IMR-90 (cell line): ENCODE results near the gene MACF1. TPM values are rescaled to one million over a fixed set of nuclear protein-coding genes. Genes with fewer than 3 reads are reported as not detected.

Source experiments
- ATAC-seq: fragments of 200-7000 bp; cut with Tn5 transposase; 2 replicates; pipeline ENCODE4 v1.9.1; 2020; ENCODE audit warnings: low read depth, mild to moderate bottlenecking, moderate library complexity
- BruUV-seq: library from RNA; stranded (reverse); fragments of 400-500 nt; replicated peaks from 2 replicates; lab custom pipeline; 2021; lab: Mats Ljungman, UMichigan
- CTCF ChIA-PET: fragments of 300-600 bp; formaldehyde crosslinking; extraction: SDS; loops from one replicate; lab custom pipeline; 2021; ENCODE audit warnings: antibody characterized with exemption; lab: Yijun Ruan, JAX
- POLR2A ChIA-PET: fragments of 300-600 bp; sonication (Branson Sonifier 250); formaldehyde crosslinking; loops from one replicate; lab custom pipeline; 2022; ENCODE audit warnings: antibody characterized with exemption; ENCODE audit not compliant: unreplicated experiment; lab: Charles Lee
- DNase-seq: peaks from one replicate; pipeline ENCODE4 v3.0.0; 2013
- H2AFZ ChIP-seq: replicated peaks from 2 replicates; pipeline ENCODE3; 2013; ENCODE audit warnings: low read length, mild to moderate bottlenecking; ENCODE audit not compliant: poor library complexity
- H2AK5ac ChIP-seq: 2 replicates; pipeline ENCODE4 v1.6.1; 2013; ENCODE audit warnings: low read depth, low read length, inconsistent platforms
- H2AK9ac ChIP-seq: replicated peaks from 2 replicates; pipeline ENCODE3; 2013; ENCODE audit warnings: mild to moderate bottlenecking, low read depth, low read length, moderate library complexity; ENCODE audit not compliant: poor library complexity
- H2BK120ac ChIP-seq: 2 replicates; pipeline ENCODE4 v1.6.1; 2013; ENCODE audit warnings: low read depth, low read length, inconsistent platforms
- H2BK15ac ChIP-seq: 3 replicates; pipeline ENCODE4 v1.6.1; 2013; ENCODE audit warnings: low read depth, low read length, inconsistent platforms
- H2BK20ac ChIP-seq: 2 replicates; pipeline ENCODE4 v1.6.1; 2013; ENCODE audit warnings: low read depth, mild to moderate bottlenecking, inconsistent platforms, low read length, moderate library complexity
- H2BK5ac ChIP-seq: 2 replicates; pipeline ENCODE4 v1.6.1; 2013; ENCODE audit warnings: mild to moderate bottlenecking, low read depth, low read length, inconsistent platforms; ENCODE audit not compliant: poor library complexity, severe bottlenecking
- H3K14ac ChIP-seq: replicated peaks from 2 replicates; pipeline ENCODE4 v1.6.1; 2013; ENCODE audit warnings: low read depth, low read length, inconsistent platforms
- H3K18ac ChIP-seq: 2 replicates; pipeline ENCODE4 v1.6.1; 2013; ENCODE audit warnings: low read depth, low read length, control low read depth
- H3K23ac ChIP-seq: 2 replicates; pipeline ENCODE4 v1.6.1; 2013; ENCODE audit warnings: low read depth, low read length, inconsistent platforms
- H3K27ac ChIP-seq: 2 replicates; pipeline ENCODE4 v1.5.1; 2013; ENCODE audit warnings: mild to moderate bottlenecking, control low read depth, low read length; ENCODE audit not compliant: insufficient read depth
- H3K27me3 ChIP-seq: 2 replicates; pipeline ENCODE4 v1.6.1; 2013; ENCODE audit warnings: low read length; ENCODE audit not compliant: control insufficient read depth, insufficient read depth
- H3K36me3 ChIP-seq: 2 replicates; pipeline ENCODE4 v1.6.1; 2013; ENCODE audit warnings: low read length, mixed read lengths; ENCODE audit not compliant: control insufficient read depth, insufficient read depth
- H3K4ac ChIP-seq: 2 replicates; pipeline ENCODE4 v1.6.1; 2013; ENCODE audit warnings: low read depth, low read length, inconsistent platforms
- H3K4me1 ChIP-seq: 2 replicates; pipeline ENCODE4 v1.6.1; 2013; ENCODE audit warnings: low read length, mixed read lengths; ENCODE audit not compliant: control insufficient read depth, insufficient read depth
- H3K4me2 ChIP-seq: 2 replicates; pipeline ENCODE4 v1.6.1; 2013; ENCODE audit warnings: low read depth, mild to moderate bottlenecking, control low read depth, low read length, moderate library complexity
- H3K4me3 ChIP-seq: 2 replicates; pipeline ENCODE4 v1.5.1; 2013; ENCODE audit warnings: low read depth, mild to moderate bottlenecking, control low read depth, low read length, moderate library complexity; ENCODE audit not compliant: insufficient read depth
- H3K56ac ChIP-seq: 2 replicates; pipeline ENCODE4 v1.6.1; 2013; ENCODE audit warnings: low read length, inconsistent platforms; ENCODE audit not compliant: insufficient read depth; ENCODE audit errors: extremely low read depth
- H3K79me1 ChIP-seq, 2 experiments: 2 replicates each; pipeline ENCODE4 v1.6.1; 2013; ENCODE audit warnings: low read length in 2 of 2, inconsistent platforms in 1 of 2, low read depth in 1 of 2
- H3K9ac ChIP-seq: 2 replicates; pipeline ENCODE4 v1.6.1; 2013; ENCODE audit warnings: low read depth, low read length, control low read depth
- H3K9me1 ChIP-seq: 2 replicates; pipeline ENCODE4 v1.6.1; 2013; ENCODE audit warnings: low read length, inconsistent platforms; ENCODE audit not compliant: insufficient read depth
- H3K9me3 ChIP-seq: 2 replicates; pipeline ENCODE4 v1.6.1; 2013; ENCODE audit warnings: low read length; ENCODE audit not compliant: control insufficient read depth, insufficient read depth
- H4K20me1 ChIP-seq: 2 replicates; pipeline ENCODE4 v1.6.1; 2013; ENCODE audit warnings: low read length, inconsistent platforms; ENCODE audit not compliant: insufficient read depth
- H4K5ac ChIP-seq: 2 replicates; pipeline ENCODE4 v1.6.1; 2013; ENCODE audit warnings: mild to moderate bottlenecking, low read depth, low read length, control low read depth
- H4K8ac ChIP-seq, 2 experiments: 2 replicates each; pipeline ENCODE4 v1.6.1; 2013; ENCODE audit warnings: low read depth in 2 of 2, low read length in 2 of 2, control low read depth in 1 of 2, inconsistent platforms in 1 of 2
- H4K91ac ChIP-seq: 2 replicates; pipeline ENCODE4 v1.6.1; 2013; ENCODE audit warnings: low read depth, low read length, inconsistent platforms; ENCODE audit not compliant: insufficient read depth
- BHLHE40 ChIP-seq: fragments of 150-350 bp; IDR thresholded peaks from 2 replicates; pipeline ENCODE4 v1.6.1; 2016; ENCODE audit warnings: mild to moderate bottlenecking, low read depth, low read length
- CEBPB ChIP-seq: IDR thresholded peaks from 2 replicates; pipeline ENCODE4 v1.6.1; 2012; ENCODE audit warnings: low read depth, low read length, improper control_type of control experiment
- CHD1 ChIP-seq: IDR thresholded peaks from 2 replicates; pipeline ENCODE4 v1.6.1; 2012; ENCODE audit warnings: low read depth, low read length, improper control_type of control experiment
- FOS ChIP-seq: fragments of 150-350 bp; IDR thresholded peaks from 2 replicates; pipeline ENCODE4 v1.6.1; 2016; ENCODE audit warnings: low read depth, low read length
- MAFK ChIP-seq: IDR thresholded peaks from 2 replicates; pipeline ENCODE4 v1.6.1; 2012; ENCODE audit warnings: low read depth, low read length, improper control_type of control experiment
- MAZ ChIP-seq: IDR thresholded peaks from 2 replicates; pipeline ENCODE4 v1.6.1; 2012; ENCODE audit warnings: low read depth, mild to moderate bottlenecking, low read length, improper control_type of control experiment, moderate library complexity, borderline replicate concordance
- MXI1 ChIP-seq: IDR thresholded peaks from 2 replicates; pipeline ENCODE4 v1.6.1; 2012; ENCODE audit warnings: low read depth, mild to moderate bottlenecking, low read length, moderate library complexity, borderline replicate concordance
- NFE2L2 ChIP-seq: fragments of 150-350 bp; IDR thresholded peaks from 2 replicates; pipeline ENCODE4 v1.6.1; 2016; ENCODE audit warnings: low read depth, mild to moderate bottlenecking, low read length
- POLR2A ChIP-seq: IDR thresholded peaks from 2 replicates; pipeline ENCODE4 v1.6.1; 2012; ENCODE audit warnings: mild to moderate bottlenecking, low read depth, low read length
- RAD21 ChIP-seq: IDR thresholded peaks from 2 replicates; pipeline ENCODE4 v1.6.1; 2012; ENCODE audit warnings: low read length, improper control_type of control experiment
- RCOR1 ChIP-seq: IDR thresholded peaks from 2 replicates; pipeline ENCODE4 v1.6.1; 2012; ENCODE audit warnings: mild to moderate bottlenecking, low read length, improper control_type of control experiment; ENCODE audit not compliant: insufficient replicate concordance
- RFX5 ChIP-seq: IDR thresholded peaks from 2 replicates; pipeline ENCODE4 v1.8.0; 2012; ENCODE audit warnings: low read depth, mild to moderate bottlenecking, low read length, moderate library complexity
- SMC3 ChIP-seq: fragments of 150-350 bp; IDR thresholded peaks from 2 replicates; pipeline ENCODE4 v1.6.1; 2016; ENCODE audit warnings: low read depth, mild to moderate bottlenecking, antibody characterized with exemption, low read length, moderate library complexity
- WGBS, 2 experiments: methylation state at CpG; one replicate each; pipeline versions ENCODE4 v1.1.5 to v1.1.7; 2013; ENCODE audit warnings: missing lambda C conversion rate in 2 of 2; ENCODE audit not compliant: insufficient read length in 1 of 2; ENCODE audit errors: extremely low coverage in 2 of 2; 5-methylcytosine and 5-hydroxymethylcytosine counted together
- dilution Hi-C: fragments of 300-500 bp; cut with HindIII; formaldehyde crosslinking; loops from one replicate; pipeline ENCODE4 v1.14.3; 2018; ENCODE audit warnings: low sequenced_read_pairs; ENCODE audit not compliant: unreplicated experiment
- in situ Hi-C: fragments of 300-500 bp; cut with MboI; formaldehyde crosslinking; loops from 3 replicates; pipeline ENCODE4 v1.14.3; 2019; ENCODE audit warnings: low sequenced_read_pairs, inconsistent platforms, mixed read lengths
- intact Hi-C: fragments of 100-400 bp; cut with micrococcal nuclease; formaldehyde crosslinking; loops from 2 replicates; pipeline ENCODE4 v1.10.0; 2022
- polyA plus RNA-seq, 3 experiments: library from polyadenylated mRNA; depleted of rRNA; stranded (reverse); fragments of >200 nt; gene quantifications; 2 replicates each; pipeline ENCODE4 v1.2.3, GENCODE V29; 2012; ENCODE audit warnings: low replicate concordance in 1 of 3
- total RNA-seq: library from RNA; depleted of rRNA; stranded (reverse); fragments of >200 nt; gene quantifications from 2 replicates; pipeline ENCODE4 v1.2.3, GENCODE V29; 2012
- TF ChIP-seq, protein P1 (sequence below): conservative IDR thresholded peaks from 2 replicates; pipeline ENCODE4 v1.5.1; 2012; ENCODE audit warnings: mild to moderate bottlenecking, low read depth, low read length, improper control_type of control experiment
- TF ChIP-seq, protein P2 (sequence below): fragments of 150-350 bp; IDR thresholded peaks from 2 replicates; pipeline ENCODE4 v1.6.1; 2017; ENCODE audit warnings: mild to moderate bottlenecking, antibody characterized with exemption, low read length, low read depth

MACF1 gene
- total and polyA plus RNA-seq, 2 of the 4 experiments (the other 2 are of a cell fraction): 67.6 to 369 TPM

DNA sequence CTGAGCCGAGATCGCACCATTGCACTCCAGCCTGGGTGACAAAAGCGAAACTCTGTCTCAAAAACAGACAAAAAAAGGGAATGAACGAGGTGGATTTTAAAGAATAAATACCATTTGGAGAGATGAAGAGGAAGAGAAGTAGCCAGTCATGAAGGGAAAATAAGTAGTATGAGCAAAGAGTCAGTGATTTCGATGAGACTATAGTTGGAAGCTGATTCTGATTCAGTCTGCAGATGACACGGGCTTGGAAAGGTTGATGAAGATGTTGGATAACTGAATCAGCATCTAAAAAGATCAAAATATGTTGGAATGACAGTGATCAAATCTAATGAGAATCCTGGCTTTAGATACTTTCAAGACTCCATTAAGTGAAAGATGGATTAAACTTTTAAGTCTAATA is 23.8 kb downstream of the MACF1 start:
- no peak overlapping the region for H4K5ac ChIP-seq
- H3K14ac ChIP-seq: no peak overlapping the region
- H3K4me1 ChIP-seq: peaks cover 15% of the 10 kb centered on the region
- POLR2A ChIA-PET: no interaction called here
- intact Hi-C loops (no loop called here), in situ Hi-C loops (no loop called here), dilution Hi-C loops (no loop called here)
- DNase-seq: no peak
- H4K20me1 ChIP-seq: peaks cover 64% of the 10 kb centered on the region
- H3K9ac ChIP-seq: no peak overlapping the region
- H2AK5ac ChIP-seq: no peak overlapping the region
- H3K4me3 ChIP-seq: no peak overlapping the region
- no peak overlapping the region for H2AK9ac ChIP-seq
- H3K4me2 ChIP-seq: no peak overlapping the region
- peaks cover 21 to 79% of the 10 kb centered on the region in 2 experiments for H3K79me1 ChIP-seq
- H2BK120ac ChIP-seq: no peak overlapping the region
- H3K27me3 ChIP-seq: no peaks in the 10 kb centered on the region
- CTCF ChIA-PET: no interaction called here
- TF ChIP-seq CHD1 (no peak), RFX5 (no peak), MXI1 (no peak), SMC3 (no peak), MAFK (no peak), BHLHE40 (no peak), RCOR1 (no peak), RAD21 (no peak), MAZ (no peak), FOS (no peak), POLR2A (no peak), CEBPB (no peak), NFE2L2 (no peak)
- TF ChIP-seq, protein P1, sequence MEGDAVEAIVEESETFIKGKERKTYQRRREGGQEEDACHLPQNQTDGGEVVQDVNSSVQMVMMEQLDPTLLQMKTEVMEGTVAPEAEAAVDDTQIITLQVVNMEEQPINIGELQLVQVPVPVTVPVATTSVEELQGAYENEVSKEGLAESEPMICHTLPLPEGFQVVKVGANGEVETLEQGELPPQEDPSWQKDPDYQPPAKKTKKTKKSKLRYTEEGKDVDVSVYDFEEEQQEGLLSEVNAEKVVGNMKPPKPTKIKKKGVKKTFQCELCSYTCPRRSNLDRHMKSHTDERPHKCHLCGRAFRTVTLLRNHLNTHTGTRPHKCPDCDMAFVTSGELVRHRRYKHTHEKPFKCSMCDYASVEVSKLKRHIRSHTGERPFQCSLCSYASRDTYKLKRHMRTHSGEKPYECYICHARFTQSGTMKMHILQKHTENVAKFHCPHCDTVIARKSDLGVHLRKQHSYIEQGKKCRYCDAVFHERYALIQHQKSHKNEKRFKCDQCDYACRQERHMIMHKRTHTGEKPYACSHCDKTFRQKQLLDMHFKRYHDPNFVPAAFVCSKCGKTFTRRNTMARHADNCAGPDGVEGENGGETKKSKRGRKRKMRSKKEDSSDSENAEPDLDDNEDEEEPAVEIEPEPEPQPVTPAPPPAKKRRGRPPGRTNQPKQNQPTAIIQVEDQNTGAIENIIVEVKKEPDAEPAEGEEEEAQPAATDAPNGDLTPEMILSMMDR: no peak
- TF ChIP-seq, protein P2, sequence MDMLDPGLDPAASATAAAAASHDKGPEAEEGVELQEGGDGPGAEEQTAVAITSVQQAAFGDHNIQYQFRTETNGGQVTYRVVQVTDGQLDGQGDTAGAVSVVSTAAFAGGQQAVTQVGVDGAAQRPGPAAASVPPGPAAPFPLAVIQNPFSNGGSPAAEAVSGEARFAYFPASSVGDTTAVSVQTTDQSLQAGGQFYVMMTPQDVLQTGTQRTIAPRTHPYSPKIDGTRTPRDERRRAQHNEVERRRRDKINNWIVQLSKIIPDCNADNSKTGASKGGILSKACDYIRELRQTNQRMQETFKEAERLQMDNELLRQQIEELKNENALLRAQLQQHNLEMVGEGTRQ: no peak
- H4K91ac ChIP-seq: no peak overlapping the region
- H3K4ac ChIP-seq: no peak overlapping the region
- no peak overlapping the region for H2BK15ac ChIP-seq
- no peak overlapping the region for H3K23ac ChIP-seq
- H3K9me3 ChIP-seq: no peaks in the 10 kb centered on the region
- ATAC-seq: no peak
- WGBS, 2 experiments: 91 to 100% methylated on average over 1 to 5 of the region's 6 CpGs
- BruUV-seq: no TSS peak
- peaks cover 4% of the 10 kb centered on the region for H3K36me3 ChIP-seq
- H3K27ac ChIP-seq: no peak overlapping the region
- H2BK5ac ChIP-seq: no peak overlapping the region
- no peak overlapping the region for H2BK20ac ChIP-seq
- no peak overlapping the region for H3K18ac ChIP-seq
- H3K9me1 ChIP-seq: peaks cover 25% of the 10 kb centered on the region
- no peak overlapping the region for H2AFZ ChIP-seq
- no peak overlapping the region for H4K8ac ChIP-seq
- no peak overlapping the region for H3K56ac ChIP-seq
